Calu3 (cell line): ENCODE data around the gene ATOSB. TPM values are rescaled to one million over a fixed set of nuclear protein-coding genes. Genes with fewer than 3 reads are reported as not detected.

Experiments
- BruUV-seq: library from RNA; stranded (reverse); fragments of 400-500 nt; replicated peaks from 2 replicates; lab custom pipeline; 2021; lab: Mats Ljungman, UMichigan
- CTCF ChIA-PET: fragments of 300-600 bp; sonication (Branson Sonifier 250); formaldehyde crosslinking; loops from one replicate; lab custom pipeline; 2022; ENCODE audit warnings: antibody characterized with exemption; lab: Charles Lee
- DNase-seq: peaks from one replicate; pipeline ENCODE4 v3.0.0; 2022
- H3K27ac Mint-ChIP-seq: one replicate; pipeline ENCODE4 v1.8.0; 2022; ENCODE audit warnings: mixed read lengths; ENCODE audit not compliant: unreplicated experiment
- H3K27me3 Mint-ChIP-seq: one replicate; pipeline ENCODE4 v1.8.0; 2022; ENCODE audit warnings: mixed read lengths; ENCODE audit not compliant: unreplicated experiment
- H3K36me3 Mint-ChIP-seq: one replicate; pipeline ENCODE4 v1.8.0; 2022; ENCODE audit warnings: mild to moderate bottlenecking, moderate library complexity, mixed read lengths; ENCODE audit not compliant: insufficient read depth, unreplicated experiment
- H3K4me1 Mint-ChIP-seq: one replicate; pipeline ENCODE4 v1.8.0; 2022; ENCODE audit warnings: mild to moderate bottlenecking, low read depth, mixed read lengths; ENCODE audit not compliant: unreplicated experiment
- H3K4me3 Mint-ChIP-seq: one replicate; pipeline ENCODE4 v1.8.0; 2022; ENCODE audit warnings: mild to moderate bottlenecking, low read depth, moderate library complexity, mixed read lengths; ENCODE audit not compliant: unreplicated experiment
- H3K9me3 Mint-ChIP-seq: one replicate; pipeline ENCODE4 v1.8.0; 2022; ENCODE audit warnings: low read depth, mixed read lengths; ENCODE audit not compliant: unreplicated experiment
- intact Hi-C: fragments of 100-400 bp; cut with micrococcal nuclease; formaldehyde crosslinking; loops from one replicate; pipeline ENCODE4 v1.10.0; 2022; ENCODE audit not compliant: unreplicated experiment
- total RNA-seq: library from RNA; stranded (reverse); gene quantifications from 2 replicates; pipeline ENCODE4 v1.2.3, GENCODE V29; 2022
- TF ChIP-seq, protein P1 (sequence below): fragments of 200-600 bp; IDR thresholded peaks from one replicate; pipeline ENCODE4 v1.8.0; 2022; ENCODE audit warnings: antibody characterized with exemption; ENCODE audit not compliant: unreplicated experiment

Gene ATOSB
- total RNA-seq, 1 experiment from 2014 or later = 16.8 TPM

DNA sequence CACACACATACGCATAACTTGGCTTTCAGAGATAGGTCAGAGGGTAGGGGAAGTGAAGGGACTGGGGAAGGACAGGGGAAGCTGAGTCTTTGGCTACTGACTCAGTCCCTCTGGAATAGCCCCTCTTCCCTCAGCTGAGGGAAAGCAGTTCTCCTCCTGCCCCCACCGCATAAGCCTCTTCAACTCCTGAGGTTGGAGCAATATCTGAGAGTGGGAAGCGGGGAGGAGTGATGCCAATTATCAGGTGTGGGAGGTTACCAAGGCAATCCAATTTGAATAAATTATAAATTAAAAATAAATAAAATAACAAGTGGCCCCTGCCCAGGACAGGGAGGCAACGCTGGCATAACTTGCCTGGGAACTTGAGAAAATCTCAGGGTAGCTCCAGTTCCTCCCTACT is 11.1 kb downstream of the ATOSB start:
- no peaks in the 10 kb centered on the region for H3K27me3 Mint-ChIP-seq
- H3K4me1 Mint-ChIP-seq = peaks cover 10% of the 10 kb centered on the region
- peaks cover 53% of the 10 kb centered on the region for H3K36me3 Mint-ChIP-seq
- TF ChIP-seq, protein P1, sequence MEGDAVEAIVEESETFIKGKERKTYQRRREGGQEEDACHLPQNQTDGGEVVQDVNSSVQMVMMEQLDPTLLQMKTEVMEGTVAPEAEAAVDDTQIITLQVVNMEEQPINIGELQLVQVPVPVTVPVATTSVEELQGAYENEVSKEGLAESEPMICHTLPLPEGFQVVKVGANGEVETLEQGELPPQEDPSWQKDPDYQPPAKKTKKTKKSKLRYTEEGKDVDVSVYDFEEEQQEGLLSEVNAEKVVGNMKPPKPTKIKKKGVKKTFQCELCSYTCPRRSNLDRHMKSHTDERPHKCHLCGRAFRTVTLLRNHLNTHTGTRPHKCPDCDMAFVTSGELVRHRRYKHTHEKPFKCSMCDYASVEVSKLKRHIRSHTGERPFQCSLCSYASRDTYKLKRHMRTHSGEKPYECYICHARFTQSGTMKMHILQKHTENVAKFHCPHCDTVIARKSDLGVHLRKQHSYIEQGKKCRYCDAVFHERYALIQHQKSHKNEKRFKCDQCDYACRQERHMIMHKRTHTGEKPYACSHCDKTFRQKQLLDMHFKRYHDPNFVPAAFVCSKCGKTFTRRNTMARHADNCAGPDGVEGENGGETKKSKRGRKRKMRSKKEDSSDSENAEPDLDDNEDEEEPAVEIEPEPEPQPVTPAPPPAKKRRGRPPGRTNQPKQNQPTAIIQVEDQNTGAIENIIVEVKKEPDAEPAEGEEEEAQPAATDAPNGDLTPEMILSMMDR = no peak
- intact Hi-C loops = no loop called here
- no peak overlapping the region for H3K4me3 Mint-ChIP-seq
- no peak for DNase-seq
- CTCF ChIA-PET = interaction anchor here (0.5 to 1.8 kb wide), 2 partner anchors 11 to 25 kb away, joined by 4 to 7 read pairs; partner anchors contain the start of genes ATOSB and FANCG
- H3K9me3 Mint-ChIP-seq = no peaks in the 10 kb centered on the region
- H3K27ac Mint-ChIP-seq = peak overlapping the region; percentile 73
- BruUV-seq = no TSS peak

DNA sequence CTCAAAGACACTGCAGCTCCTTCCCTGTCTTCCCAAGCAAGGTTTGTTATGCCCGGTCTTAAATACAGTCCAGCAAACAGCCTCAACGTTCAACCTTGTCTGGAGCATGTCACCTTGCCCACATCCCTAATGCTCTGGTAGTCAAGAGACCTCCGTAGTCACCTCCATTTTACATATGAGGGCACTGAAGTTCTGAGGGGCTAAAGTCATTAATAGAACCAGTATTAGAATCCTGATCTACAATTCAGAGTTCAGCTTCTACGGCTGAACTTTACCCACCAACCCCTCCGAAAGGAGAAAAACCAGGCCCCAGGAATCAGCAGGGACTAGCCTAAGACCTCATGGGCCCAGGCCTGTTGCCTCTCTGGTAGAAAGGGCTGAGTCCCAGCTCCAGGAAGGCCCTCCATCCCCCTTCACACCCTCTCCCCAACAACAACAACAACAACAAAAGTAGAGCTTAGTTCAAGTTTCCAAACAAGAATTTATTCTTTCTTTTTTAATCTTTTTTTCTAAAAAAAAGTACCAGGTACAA is 11.9 kb downstream of the ATOSB start:
- peaks cover 8% of the 10 kb centered on the region for H3K4me1 Mint-ChIP-seq
- intact Hi-C loops = no loop called here
- no peaks in the 10 kb centered on the region for H3K27me3 Mint-ChIP-seq
- no peak for DNase-seq
- peak overlapping the region; percentile 93 for H3K27ac Mint-ChIP-seq
- no peaks in the 10 kb centered on the region for H3K9me3 Mint-ChIP-seq
- BruUV-seq = no TSS peak
- TF ChIP-seq, protein P1 = no peak
- CTCF ChIA-PET = interaction anchor here (1.8 kb wide), 1 partner anchor 12 kb away, joined by 4 read pairs; the partner anchor contains the start of gene ATOSB
- H3K36me3 Mint-ChIP-seq = peaks cover 54% of the 10 kb centered on the region
- peak overlapping the region; percentile 85 for H3K4me3 Mint-ChIP-seq

DNA sequence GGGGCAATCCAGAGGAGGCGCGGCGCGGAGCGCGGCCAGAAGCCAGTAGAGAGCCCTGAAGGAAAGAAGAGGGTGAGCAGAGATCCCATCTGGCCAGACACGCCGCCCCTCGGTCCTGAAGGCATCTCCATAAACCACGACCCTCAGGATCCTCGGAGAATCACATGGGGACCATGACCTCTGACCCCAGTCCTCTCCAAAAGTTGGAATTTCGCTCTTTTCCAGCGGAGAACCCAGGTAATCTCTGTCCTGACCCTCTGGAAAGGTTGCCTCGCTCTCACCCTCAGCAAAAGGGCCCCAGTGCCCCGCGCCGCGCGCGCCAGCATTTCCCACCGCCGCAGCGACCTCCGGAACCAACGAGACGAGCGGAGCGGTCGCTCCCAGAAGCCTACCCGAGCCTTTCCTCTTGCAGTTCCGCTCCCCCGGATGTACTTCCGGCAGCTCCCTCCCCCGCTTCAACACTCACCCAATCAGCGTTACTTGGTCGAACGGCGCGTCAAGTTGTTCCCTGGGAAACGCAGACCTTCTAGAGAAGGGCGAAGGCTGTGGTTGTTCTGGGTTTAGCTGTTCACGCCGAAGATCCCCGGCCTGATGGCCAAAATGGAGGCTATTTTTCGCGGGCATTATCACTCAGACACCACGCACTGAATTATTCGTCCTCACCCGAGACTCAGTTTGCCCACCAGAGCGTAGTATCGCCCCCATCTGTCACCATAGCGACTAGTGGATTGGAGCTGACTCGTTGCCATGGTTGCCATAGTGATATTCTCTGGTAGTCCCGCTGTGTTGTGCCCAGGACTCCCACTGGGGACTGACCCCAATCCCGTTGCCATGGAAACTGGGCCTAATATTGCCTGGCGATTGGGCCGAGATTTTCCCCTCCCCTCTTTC is 12.6 kb downstream of the ATOSB start, which contains the start of gene STOML2:
STOML2 (minus strand) TSS at position 363 of the 891 bp plus-strand sequence; CDS start at position 326, 37 bp downstream.
- Mint-ChIP-seq H3K4me3 (peak within 1 kb of the TSS; percentile 85), H3K27ac (peak within 1 kb of the TSS; percentile 93), H3K27me3 (no peaks in the 10 kb centered on the region), H3K9me3 (no peaks in the 10 kb centered on the region), H3K36me3 (peaks cover 54% of the 10 kb centered on the region), H3K4me1 (peaks cover 8% of the 10 kb centered on the region)
- peak; percentile 87 for DNase-seq
- CTCF ChIA-PET = interaction anchor here (0.6 to 1.8 kb wide), 2 partner anchors 13 to 23 kb away, joined by 4 to 9 read pairs; partner anchors contain the start of genes ATOSB and FANCG
- intact Hi-C loops = no loop called here
- TF ChIP-seq, protein P1 = no peak
- BruUV-seq = TSS peak; percentile 80

- Mint-ChIP-seq H3K27ac (peak overlapping the region; percentile 93), H3K36me3 (peaks cover 49% of the 10 kb centered on the region), H3K4me1 (peaks cover 8% of the 10 kb centered on the region), H3K27me3 (no peaks in the 10 kb centered on the region), H3K9me3 (no peaks in the 10 kb centered on the region), H3K4me3 (peak overlapping the region; percentile 85)
- TF ChIP-seq, protein P1 = no peak
- intact Hi-C loops = no loop called here
- DNase-seq = no peak
- BruUV-seq = no TSS peak
- CTCF ChIA-PET = no interaction called here
Measured at GRCh38 chr9:35102465-35102768, 13.2 kb downstream of the ATOSB start.
